Stimulated activated CD4-positive, alpha-beta T cell treated with anti-CD3 and anti-CD28 coated beads, Interleukin-2, amount 100 ng/mL, for 24 hours (primary cell): Measurements from ENCODE around the gene GLOD4.
"Not testable (repeated sequence)": the region's sequence is repeated elsewhere in the genome, so short reads cannot be mapped to it uniquely, and the experiment has no call there.

ENCODE experiments used
- DNase-seq, 2 donors: peaks; one replicate each; pipeline ENCODE4 v3.0.0-alpha.2; 2020

Gene GLOD4, protein sequence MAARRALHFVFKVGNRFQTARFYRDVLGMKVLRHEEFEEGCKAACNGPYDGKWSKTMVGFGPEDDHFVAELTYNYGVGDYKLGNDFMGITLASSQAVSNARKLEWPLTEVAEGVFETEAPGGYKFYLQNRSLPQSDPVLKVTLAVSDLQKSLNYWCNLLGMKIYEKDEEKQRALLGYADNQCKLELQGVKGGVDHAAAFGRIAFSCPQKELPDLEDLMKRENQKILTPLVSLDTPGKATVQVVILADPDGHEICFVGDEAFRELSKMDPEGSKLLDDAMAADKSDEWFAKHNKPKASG

DNA sequence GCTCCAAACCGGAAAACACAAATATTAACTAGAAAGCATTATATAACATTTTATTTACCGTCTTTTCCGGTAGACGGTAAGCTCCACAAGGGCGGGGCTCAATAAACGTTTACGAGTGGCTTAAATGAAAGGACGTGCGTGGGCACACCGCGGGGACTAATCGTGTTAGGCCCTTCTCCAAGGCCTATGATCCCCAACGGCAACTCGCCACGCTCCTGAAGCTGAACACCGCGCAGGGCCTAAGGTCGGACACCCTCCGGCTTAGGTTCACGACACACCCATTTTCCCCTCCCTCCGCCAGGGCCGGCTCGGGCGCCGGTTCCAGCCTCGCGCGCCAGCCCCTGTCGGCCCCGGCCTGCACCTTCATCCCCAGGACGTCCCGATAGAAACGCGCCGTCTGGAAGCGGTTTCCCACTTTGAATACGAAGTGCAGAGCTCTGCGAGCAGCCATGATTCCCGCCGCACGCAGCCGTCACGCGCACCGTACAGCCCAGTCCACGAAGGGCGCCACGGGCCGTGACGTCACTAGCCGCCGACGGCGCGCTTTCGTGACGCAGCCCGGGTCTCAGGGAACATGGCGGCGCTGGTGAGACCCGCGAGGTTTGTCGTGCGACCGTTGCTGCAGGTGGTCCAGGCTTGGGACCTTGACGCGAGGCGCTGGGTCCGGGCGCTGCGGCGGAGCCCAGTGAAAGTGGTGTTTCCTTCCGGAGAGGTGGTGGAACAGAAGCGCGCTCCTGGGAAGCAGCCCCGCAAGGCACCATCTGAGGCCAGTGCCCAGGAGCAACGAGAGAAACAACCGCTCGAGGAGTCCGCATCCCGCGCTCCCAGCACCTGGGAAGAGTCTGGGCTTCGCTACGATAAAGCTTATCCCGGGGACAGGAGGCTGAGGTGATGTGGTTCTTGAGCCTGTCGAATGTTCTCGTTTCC is at the start of gene GLOD4, which contains the start of gene MRM3:
Gene GLOD4, minus strand, starts transcription at position 476 of the 927 bp plus-strand sequence. Its CDS starts 25 bp downstream, at position 451.
Gene MRM3, plus strand, starts transcription at position 549 of the 927 bp plus-strand sequence. Its CDS starts 26 bp downstream, at position 575.
- DNase-seq = peak; percentile 95 to 96

DNA sequence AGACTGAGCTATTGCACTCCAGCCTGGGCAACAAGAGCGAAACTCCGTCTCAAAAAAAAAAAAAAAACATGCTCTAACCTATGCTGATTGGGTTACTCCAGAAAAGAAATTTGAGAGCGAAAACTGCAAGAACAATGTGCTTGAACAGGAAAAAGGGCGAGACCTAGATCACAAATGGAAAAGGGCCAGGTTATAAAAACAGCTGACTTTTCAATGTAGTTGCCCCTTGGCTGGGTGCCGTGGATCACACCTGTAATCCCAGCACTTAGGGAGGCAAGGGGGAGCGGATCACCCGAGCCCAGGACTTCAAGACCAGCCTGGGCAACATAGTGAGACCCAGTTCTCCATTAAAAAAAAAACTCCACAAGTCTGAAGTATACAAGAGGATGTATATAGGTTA is 48.9 kb upstream of the GLOD4 start:
- no peak for DNase-seq

DNA sequence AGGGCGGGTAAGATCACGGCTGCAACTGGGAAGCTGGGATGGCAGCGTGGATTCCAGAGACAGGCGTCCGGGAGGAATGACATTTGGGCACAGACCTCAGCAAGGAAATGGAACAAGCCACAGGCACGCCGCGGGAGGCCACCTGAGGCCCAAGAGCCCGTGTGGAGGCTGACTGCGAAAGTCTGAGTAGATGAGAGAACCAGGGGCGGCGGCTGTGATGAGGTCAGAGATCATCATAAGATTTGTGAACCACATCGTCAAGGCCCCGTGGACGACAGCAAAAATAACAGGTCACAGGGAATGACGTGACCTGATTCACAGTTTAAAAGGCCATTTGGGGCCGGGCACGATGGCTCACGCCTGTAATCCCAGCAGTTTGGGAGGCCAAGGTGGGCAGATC is 48.3 kb upstream of the GLOD4 start:
- DNase-seq = no peak

DNA sequence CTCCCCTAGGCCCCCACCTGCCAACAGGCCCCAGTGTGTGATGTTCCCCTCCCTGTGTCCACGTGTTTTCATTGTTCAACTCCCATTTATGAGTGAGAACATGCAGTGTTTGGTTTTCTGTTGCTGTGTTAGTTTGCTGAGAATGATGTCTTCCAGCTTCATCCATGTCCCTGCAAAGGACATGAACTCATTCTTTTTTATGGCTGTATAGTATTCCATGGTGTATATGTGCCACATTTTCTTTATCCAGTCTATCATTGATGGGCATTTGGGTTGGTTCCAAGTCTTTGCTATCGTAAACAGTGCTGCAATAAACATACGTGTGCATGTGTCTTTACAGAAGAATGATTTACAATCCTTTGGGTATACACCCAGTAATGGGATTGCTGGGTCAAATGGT is 47.5 kb upstream of the GLOD4 start:
- not testable (repeated sequence) for DNase-seq

DNA sequence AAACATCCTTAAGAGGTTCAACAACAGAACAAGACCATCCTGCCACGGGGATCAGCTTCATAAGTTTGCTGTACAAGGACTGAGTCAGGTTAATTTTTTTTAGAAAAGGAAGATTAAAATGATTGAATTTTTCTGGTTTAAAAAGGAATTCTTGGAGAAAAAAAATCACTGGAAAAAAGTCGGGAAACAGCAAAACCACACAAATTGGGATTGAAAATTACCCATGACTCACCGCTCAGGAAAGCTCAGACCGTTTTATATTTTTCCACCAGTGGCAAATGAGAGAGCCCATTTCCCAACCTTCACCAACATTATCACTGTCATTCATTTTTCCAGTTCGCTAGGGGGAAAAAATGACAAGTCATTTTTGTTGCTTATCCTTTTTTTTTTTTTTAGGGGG is 46.7 kb upstream of the GLOD4 start:
- no peak for DNase-seq

DNA sequence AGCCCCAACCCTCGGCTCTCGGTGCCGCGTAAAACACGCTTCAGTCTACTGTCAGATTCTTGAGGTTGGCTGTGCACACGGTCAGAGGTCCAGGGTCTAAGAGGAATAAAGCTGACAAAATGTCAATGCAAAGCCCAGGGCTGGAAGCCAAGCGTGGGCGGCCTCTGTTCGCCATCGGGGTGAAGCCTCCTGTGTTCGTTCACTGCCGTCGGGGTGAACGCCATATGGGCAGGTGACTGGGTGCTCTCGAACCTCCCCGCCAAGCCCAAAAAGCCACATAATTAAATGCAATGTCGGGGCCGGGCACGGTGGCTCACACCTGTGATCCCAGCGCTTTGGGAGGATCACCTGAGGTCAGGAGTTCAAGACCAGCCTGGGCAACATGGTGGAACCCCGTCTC is 44.7 kb upstream of the GLOD4 start:
- DNase-seq = no peak

DNA sequence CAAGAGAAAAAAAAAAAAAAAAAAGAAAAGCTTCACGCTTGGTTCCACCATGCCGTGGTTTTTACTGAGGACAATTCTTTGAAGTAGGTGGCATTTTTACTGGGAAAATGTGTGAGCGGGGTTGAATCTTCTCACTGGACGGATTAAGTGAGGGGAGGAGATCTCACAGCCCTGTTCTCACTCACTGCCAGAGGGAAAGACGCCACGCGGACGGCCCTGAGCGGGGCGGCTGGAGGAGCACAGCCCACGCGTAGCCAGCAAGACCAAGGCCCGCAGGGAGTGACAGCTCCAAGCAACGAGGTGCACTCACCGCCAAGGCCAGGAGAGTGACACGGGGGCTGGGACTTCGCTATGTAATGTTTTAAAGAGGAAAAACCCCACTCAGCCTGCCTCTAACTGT is 43.1 kb upstream of the GLOD4 start:
- no peak for DNase-seq

DNA sequence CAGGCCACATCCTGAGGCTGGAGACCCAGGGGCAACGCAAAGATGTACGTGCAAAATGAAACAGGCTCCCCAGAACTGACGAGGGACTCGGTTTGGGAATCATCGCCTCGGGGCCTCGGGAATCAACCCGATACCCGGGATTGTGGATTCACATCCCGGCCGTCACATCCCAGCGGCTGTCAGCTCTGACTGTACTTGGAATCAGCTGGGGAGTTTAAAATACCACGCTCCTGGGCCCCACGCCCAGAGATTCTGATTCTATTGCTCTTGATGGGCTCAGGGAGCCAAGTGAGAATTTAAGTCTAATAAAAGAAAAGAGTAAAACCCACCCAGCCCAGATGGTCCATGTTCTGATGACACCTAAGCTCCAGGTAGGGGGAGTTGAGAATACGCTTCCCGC is 42.3 kb upstream of the GLOD4 start:
- no peak for DNase-seq

DNA sequence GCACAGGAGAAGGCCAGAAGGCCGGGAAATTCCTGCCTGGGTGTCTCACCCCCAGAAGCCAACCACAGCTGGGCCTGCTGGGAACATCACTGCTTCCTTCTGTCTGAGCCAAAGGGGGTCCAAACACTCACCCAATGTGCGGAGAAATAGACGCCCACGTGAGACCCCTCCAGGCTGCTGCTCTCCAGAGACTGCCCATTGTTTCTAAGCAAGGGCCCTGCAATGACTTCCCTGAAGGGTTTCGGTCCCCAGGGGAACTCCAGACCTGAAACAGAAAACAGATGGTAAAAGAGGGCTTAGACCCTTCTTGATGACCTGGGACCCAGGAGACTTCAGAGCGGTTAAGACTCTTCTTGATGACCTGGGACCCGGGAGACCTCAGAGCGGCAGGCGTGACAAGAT is 41.4 kb upstream of the GLOD4 start:
- no peak for DNase-seq

DNA sequence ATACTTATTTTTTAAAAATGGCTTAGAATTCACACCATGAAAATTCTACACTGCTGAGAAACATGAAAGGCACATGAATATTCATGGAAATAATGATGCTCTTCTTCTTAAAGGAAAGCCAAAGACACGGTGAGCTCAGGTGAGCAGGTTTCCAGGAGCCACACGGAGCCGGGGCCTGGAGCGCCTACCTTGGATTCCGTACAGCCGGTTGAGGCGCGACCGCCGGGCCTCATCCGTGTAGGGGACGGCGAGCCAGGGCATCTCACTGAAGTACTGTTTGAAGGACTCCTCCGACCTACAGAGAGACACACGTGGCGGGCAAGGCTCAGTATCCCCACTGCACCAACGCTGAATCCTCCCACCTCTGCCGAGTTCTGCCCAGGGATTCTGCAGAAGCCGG is 37.2 kb upstream of the GLOD4 start:
- DNase-seq = no peak

DNA sequence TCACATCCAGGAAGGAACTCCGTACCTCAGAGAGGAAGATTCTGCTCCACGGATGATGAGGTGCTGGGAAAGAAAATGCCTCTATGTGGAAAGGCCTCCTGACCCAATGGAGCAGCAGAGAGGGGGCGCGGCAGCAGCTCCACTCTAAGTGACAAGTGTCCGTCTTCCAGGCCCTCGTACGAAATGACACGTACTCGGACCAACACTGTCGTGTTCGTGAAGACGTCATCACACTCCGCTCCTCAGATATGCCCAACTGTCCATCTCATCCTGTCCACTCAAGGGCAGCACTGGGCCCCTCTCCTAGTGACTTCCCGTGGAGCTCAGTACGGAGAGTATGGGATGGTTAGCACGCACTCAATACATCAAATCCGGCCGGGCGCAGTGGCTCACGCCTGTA is 32.3 kb upstream of the GLOD4 start:
- DNase-seq = no peak

DNA sequence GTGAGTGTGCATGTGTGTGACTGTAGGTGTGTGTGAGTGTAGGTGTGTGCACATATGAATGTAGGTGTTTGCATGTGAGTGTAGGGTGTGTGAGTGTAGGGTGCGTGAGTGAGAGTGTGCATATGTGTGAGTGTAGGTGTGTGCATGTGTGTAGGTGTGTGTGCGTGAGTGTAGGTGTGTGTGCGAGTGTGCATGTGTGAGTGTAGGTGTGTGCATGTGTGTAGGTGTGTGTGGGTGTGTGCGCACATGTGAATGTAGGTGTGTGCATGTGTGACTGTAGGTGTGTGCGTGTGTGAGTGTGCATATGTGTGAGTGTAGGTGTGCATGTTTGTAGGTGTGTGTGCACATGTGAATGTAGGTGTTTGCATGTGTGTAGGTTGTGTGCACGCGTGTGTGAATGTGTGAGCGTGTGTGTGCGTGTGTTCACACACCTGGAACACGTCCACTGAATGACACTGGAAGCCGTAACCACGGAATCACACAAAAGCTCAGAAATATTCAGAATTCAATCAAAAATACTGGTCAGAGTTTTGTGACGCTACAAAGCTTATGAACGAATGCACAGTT is 30.6 kb upstream of the GLOD4 start:
- DNase-seq = no peak

DNA sequence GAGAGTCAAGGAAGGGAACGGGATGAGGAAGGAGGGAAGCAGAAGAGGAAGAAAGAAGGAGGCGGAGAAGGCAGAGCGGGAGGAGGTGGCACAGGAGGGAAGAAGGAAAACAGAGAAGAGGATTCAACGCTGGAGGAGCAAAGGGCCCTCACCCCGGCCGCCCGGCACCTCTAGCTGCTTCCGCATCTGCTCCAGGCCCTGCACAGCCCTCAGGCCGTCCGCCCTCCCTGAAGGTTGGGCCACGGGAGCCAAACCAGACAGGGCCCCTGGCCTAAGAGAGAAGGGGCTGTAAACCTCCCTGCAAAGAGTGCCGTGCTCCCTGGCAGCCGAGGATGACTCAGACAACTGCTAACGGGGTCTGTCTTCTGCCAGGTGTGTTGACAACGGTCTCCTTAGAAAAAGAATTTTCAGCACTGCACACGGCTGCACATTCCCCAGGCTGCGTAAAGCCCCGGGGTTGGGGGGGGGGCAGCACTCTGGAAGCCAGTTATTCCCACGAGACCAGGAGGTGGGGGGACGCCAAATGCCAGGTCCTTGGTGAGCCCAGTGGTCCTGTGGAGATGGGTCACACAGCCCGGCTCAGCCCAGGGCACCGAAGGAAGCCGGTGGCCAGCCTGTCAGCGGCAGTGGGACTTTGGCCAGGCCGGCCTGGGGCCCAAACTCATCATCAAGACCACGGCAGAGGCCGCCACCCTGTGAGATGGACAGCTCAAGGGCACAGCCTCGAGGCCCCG is 29.1 kb upstream of the GLOD4 start:
- no peak for DNase-seq

DNA sequence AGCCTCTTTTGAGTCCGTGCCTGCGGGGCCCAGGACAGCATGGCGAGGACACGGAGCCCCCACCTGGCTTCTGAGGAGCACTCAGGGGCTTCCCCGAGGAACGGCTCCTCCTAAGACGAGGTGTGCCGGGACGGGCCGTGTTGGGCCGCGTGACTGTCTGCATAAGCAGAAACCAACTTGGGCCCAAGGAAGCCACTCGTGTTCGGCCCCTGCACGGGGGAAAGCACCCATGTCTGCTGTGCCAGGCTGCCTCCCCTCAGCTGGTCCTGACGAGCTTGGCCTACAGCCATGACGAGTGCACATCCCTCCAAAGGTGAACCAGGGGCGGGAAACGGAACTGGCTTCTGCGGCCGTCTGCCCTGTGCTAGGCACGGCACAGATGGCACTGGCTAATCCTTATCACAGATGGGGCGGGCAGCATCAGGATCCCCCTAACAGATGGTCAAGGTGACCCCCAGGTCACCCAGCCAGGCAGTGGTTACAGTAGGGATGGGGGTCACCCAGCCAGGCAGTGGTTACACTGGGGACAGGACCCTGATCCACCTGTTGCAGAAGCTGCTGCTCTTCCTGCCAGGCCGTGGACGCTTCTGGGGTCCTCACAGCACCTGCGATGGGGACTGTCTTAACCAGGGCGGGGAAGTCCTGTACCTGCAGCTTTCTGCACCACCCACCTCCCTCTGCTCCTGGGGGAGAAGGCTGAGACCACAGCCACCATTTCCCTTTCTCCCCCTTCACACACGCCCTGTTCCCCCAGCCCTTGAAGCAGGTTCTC is 25.6 kb upstream of the GLOD4 start:
- no peak for DNase-seq

DNA sequence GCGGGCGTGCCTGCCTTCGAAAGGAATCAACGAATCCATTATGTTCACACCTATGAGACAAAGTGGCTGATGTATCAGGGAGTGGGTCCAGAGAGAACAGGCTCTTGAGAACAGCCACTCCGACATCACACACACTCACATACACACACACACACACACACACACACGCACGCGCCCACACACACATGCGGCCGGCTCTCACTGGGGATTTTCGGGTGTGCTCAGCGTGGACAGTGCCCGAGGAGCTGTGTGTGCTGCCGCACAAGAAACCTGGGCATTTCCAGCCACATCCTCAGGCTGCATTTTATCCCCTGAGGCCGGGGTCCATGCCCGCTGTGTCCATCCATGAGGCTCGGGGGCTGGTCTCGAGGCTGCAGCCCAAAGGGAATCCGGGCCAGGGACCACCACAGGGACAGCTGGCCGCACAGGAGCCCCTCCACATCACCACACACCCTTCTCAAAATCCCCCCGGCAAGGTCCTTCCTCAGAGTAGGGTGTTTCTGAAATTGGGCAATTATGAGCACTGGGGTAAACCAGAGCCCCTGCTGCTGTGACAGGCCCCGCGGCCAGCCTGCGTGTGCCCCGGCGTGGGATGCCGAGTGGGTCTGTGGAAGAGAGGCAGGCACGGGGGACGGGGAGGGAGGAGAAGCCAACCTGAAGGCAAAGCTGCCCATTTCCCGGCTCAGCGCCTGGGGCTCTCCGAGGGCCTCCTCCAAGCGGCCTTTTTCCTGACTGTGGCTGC is 24.9 kb upstream of the GLOD4 start:
- no peak for DNase-seq

DNA sequence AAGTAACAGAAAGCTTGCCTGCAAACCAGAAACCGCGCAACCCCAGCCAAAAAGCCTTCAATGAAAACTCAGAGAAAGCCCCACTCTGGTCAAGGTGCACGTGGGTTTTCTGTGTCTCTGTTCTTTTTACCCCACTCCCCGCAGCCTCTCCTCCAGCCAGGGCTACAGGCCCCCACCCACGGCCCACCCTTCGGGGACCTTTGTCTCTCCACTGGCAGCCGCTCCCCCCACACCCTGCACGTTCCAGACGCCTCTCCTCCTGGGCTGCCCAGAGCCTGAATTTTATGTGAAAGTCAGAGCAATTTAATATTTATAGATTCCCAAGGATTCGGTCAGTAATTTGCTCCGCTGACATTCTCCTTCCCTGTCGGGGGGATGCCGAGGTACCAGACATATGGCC is 24.3 kb upstream of the GLOD4 start:
- DNase-seq = no peak

DNA sequence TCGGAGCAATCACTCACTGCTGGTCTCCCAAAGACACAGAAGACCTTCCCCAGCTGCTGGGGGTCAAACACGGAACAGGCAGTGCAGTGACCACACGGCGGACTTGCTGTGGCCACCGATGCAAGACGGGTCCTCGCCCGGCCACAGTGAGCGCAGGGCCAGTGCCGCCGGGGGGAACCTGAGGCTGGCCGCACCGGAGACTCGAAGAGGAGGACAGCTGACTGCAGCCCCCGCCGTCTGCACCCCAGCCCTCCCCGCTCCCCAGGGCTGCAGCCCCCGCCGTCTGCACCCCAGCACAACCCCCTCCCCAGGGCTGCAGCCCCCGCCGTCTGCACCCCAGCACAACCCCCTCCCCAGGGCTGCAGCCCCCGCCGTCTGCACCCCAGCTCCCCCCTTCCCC is 23.8 kb upstream of the GLOD4 start:
- not testable (repeated sequence) for DNase-seq

DNA sequence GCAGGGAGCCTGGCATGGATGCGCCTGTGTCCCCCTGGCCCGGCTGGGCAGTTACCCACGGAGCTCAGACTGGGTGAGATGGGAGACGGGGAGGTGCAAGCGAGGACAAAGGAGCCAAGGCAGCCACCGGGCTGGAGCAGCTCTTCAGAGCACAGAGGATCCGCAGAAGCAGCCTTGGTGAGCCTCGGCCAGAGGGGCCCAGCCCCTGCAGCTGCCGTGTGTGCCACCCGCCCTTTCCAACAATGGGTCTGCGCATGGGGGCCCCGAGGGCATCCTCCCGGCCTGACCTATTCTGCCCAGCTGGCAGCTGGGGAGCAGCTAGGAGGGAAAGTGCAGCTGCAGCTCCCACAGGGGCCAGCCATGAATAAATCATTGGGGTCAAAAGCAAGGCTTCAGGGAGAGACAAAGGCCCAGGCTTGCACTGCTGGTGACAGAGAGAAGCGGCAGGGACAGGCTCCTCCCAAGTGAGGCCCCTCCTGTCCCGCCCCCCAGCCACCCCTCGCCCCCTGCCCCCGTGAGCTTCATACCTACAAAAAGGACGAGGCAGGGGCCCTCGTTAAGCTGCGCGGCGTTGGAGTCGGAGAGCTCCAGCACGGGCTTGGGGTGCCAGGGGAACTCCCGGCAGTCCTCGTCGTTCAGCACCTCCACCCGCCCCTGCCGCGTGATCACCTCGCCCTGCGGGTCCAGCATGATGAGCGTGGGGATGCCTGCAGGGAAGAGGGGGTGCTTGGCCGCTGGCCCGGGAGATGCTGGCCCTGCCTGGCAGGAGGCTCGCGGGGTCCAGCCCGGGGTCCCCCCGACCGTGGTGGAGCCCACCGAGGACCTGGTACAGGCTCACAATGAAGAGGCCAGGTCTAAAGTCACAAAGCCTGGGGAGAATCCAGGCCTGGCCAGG is 22.7 kb upstream of the GLOD4 start:
- DNase-seq = no peak

DNA sequence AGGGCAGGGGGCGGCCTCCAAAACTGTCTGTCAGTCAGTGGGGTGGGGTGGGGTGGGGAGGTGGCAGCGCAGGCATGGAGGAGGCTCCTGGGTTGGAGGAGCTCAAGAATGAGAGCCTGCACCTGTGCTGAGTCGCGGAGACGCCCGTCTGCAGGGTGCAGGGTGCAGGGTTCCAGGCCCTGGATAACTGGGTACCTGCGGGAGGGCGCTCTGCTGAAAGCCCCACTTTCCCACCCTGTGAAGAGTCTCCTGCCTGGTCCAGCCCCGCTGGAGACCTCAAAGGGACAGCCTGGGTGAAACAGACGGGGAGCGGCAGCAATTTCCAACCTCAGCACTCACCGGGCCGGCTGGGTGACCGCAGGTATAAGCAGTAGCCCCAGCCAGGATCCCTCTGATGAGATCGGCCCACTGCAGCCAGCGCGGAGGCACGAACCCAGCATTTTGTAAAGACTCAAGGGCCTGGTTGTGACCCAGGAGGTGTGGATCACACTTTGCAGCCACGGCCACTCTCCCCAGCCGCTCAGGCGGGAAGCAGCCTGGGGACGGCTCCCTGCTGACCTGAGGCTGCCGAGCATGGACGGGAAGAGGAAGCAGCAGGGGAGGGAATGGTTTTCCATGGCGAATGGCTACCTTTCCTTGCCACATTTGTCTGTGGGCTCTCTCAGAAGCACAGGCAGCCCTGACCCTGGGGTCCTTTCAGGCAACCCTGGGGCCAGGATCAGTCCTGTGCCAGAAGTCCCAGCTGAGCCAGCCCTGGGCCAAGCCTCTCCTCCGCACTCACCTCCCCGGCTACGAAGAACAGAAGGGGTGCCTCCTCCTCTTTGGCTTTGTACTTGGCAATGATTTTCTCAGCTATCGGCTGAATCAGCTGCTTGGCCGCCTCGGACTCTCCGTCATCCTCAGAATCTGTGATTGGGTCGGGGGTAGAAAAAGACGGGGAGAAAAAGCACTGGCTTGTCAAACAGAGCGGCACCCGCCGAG is 21.1 kb upstream of the GLOD4 start:
- DNase-seq = no peak
